GM18951 (cell line): Measurements from ENCODE around the gene SMG5.

ENCODE experiments used
- POLR2A ChIP-seq: IDR thresholded peaks from 4 replicates; pipeline ENCODE4 v1.6.1; 2011; ENCODE audit warnings: mild to moderate bottlenecking; ENCODE audit not compliant: insufficient read length, insufficient read depth; ENCODE audit errors: extremely low read depth
- in situ Hi-C: fragments of 300-500 bp; cut with MboI; formaldehyde crosslinking; loops from one replicate; pipeline ENCODE4 v1.12.0; 2022; ENCODE audit warnings: low sequenced_read_pairs, mixed read lengths, inconsistent platforms; ENCODE audit not compliant: unreplicated experiment

SMG5 gene

GRCh38 chr1:156245451-156246232, 37.0 kb downstream of the SMG5 start:
- in situ Hi-C loops: no loop called here
- peak; percentile 32 for TF ChIP-seq POLR2A

DNA sequence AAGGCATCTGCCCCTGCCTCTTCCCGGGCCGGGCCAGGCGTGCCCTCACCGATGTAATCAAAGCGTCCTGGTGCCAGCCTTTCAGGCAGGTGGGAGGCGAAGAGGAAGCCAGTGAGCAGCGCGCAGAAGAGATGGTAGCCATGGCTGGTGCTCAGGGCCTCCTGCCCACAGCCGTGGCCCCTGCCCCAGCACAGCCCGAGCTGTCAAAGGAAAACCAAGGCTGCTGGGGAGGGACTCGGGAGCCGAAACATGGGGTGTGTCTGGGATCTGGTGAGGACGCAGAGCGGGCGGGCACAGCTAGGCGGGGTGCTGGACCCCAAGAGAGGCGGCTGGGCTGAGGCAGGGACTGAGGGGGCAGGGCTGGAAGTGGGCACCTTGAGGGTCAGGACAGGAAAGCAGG, 37.9 kb downstream of the SMG5 start:
- no peak for TF ChIP-seq POLR2A
- in situ Hi-C loops: no loop called here

GRCh38 chr1:156244126-156244525, 38.5 kb downstream of the SMG5 start:
- TF ChIP-seq POLR2A: peak; percentile 4
- in situ Hi-C loops: no loop called here

DNA sequence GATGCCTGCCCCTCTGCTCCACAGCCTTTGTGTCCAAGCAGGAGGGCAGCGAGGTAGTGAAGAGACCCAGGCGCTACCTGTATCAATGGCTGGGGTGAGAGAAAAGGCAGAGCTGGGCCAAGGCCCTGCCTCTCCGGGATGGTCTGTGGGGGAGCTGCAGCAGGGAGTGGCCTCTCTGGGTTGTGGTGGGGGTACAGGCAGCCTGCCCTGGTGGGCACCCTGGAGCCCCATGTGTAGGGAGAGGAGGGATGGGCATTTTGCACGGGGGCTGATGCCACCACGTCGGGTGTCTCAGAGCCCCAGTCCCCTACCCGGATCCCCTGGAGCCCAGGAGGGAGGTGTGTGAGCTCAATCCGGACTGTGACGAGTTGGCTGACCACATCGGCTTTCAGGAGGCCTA, 39.9 kb downstream of the SMG5 start:
- no peak for TF ChIP-seq POLR2A
- in situ Hi-C loops: no loop called here

DNA sequence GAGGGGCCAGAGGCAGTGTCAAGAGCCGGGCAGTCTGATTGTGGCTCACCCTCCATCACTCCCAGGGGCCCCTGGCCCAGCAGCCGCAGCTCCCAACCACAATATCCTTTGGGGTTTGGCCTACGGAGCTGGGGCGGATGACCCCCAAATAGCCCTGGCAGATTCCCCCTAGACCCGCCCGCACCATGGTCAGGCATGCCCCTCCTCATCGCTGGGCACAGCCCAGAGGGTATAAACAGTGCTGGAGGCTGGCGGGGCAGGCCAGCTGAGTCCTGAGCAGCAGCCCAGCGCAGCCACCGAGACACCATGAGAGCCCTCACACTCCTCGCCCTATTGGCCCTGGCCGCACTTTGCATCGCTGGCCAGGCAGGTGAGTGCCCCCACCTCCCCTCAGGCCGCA, 40.7 kb downstream of the SMG5 start, which contains the start of gene BGLAP:
Gene BGLAP, plus strand, starts transcription at position 259 of the 400 bp plus-strand sequence. Its CDS starts 48 bp downstream, at position 307.
- in situ Hi-C loops: no loop called here
- no peak for TF ChIP-seq POLR2A

DNA sequence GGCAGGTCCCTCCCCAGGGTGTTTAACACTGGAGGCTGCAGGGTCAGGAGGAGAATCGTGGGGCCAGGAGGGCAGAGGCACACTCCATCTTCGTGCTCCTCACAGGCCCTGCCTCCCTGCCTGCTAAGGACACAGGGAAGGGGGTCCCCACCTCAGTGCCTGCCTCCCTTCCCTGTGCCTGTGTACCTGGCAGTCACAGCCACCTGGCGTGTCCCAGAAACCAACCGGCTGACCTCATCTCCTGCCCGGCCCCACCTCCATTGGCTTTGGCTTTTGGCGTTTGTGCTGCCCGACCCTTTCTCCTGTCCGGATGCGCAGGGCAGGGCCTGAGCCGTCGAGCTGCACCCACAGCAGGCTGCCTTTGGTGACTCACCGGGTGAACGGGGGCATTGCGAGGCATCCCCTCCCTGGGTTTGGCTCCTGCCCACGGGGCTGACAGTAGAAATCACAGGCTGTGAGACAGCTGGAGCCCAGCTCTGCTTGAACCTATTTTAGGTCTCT, 41.3 kb downstream of the SMG5 start:
- TF ChIP-seq POLR2A: no peak
- in situ Hi-C loops: no loop called here

DNA sequence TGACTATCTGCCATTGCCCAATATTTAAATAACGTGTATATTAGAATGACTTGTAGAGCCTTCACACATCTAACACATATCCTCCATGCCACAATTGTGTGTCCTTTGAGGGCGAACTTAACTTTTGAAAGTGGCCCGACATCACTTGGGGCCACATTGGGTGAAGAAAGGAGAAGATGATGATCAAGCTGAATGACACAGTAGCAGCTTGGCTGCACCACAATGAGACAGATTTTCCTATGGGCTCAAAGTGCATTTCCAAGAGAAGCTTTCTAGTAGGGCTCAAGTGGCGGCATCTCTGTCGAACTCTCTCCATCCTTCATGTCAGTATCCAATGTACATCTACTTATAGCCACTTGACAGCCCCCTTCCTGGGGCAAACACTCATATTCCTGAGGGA, 44.4 kb downstream of the SMG5 start:
- in situ Hi-C loops: no loop called here
- TF ChIP-seq POLR2A: no peak

GRCh38 chr1:156236164-156236563, 46.5 kb downstream of the SMG5 start:
- in situ Hi-C loops: no loop called here
- no peak for TF ChIP-seq POLR2A

GRCh38 chr1:156233426-156234127, 49.0 kb downstream of the SMG5 start:
- in situ Hi-C loops: no loop called here

DNA sequence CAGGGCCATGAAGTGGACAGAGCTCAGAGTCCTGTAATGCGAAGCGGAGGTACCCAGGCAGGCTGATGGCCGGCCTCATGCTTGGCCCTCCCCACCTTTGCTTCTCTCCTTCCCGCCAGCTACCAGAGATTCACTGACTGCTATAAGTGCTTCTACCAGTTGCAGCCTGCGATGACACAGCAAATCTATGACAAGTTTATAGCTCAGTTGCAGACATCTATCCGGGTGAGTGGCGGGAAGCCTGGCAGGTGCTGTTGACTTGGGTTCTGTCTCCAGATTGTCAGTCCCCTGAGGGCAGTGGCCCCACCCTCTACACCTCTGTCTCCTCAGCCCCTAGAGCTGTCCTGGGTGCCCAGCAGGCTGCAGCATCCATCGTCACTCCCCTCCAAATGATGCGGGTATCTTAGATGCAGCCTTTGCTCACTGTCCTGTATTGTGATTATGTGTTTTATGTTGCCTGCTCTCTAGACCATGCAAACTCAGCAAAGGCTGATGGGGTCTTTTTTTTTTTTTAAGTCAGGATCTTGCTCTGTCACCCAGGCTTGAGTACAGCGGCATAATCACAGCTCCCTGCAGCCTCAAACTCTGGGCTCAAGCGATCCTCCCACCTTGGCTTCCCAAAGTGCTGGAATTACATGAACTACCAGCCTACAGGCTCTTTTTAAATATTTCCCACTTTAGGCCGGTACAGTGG, 50.3 kb downstream of the SMG5 start:
- no peak for TF ChIP-seq POLR2A
- in situ Hi-C loops: no loop called here

More at GRCh38 chr1:156233426-156234127, 49.0 kb downstream of the SMG5 start:
- TF ChIP-seq POLR2A: no peak

- TF ChIP-seq POLR2A: no peak
- in situ Hi-C loops: no loop called here
Measured at GRCh38 chr1:156230473-156230837, 52.2 kb downstream of the SMG5 start.

- in situ Hi-C loops: no loop called here
- TF ChIP-seq POLR2A: no peak
Measured at GRCh38 chr1:156229809-156230472, 52.7 kb downstream of the SMG5 start.

DNA sequence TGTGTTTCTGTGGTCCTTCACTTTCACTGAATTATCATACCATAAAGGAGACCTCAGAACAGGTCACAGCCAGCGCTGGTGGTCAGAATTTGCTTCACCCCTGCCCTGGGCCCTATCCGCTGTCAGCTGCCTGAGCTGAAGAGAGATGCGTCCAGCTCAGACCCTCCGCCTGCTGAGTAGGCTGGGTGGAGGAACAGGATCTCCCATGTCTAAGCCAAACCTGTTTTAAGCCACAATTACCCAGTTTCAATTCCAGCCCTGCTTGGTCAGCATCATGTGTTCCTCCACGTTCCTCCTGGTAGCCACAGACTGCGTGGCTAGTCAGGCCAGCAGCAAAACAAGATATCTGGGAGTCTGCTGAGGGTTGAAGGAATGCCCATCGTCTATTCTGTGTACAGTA, 54.1 kb downstream of the SMG5 start:
- in situ Hi-C loops: no loop called here
- no peak for TF ChIP-seq POLR2A

- in situ Hi-C loops: no loop called here
- TF ChIP-seq POLR2A: no peak
Measured at GRCh38 chr1:156226782-156227181, 55.8 kb downstream of the SMG5 start.
